HepG2 (cell line): ENCODE data around the gene PPP4C. TPM values are rescaled to one million over a fixed set of nuclear protein-coding genes. Genes with fewer than 3 reads are reported as not detected.

Source experiments
- ATAC-seq: fragments of 200-7000 bp; cut with Tn5 transposase; 3 replicates; pipeline ENCODE4 v1.9.1; 2020; ENCODE audit warnings: mild to moderate bottlenecking, moderate library complexity
- BruUV-seq: library from RNA; stranded (reverse); fragments of 400-500 nt; replicated peaks from 2 replicates; lab custom pipeline; 2021; lab: Mats Ljungman, UMichigan
- CTCF ChIA-PET: fragments of 300-600 bp; formaldehyde crosslinking; extraction: SDS; loops from one replicate; lab custom pipeline; 2021; ENCODE audit warnings: low total read pairs, inconsistent platforms, low intra/inter-chr PET ratio; lab: Yijun Ruan, JAX
- POLR2A ChIA-PET: fragments of 350-600 bp; sonication (Branson Sonifier 250); formaldehyde crosslinking; loops from one replicate; lab custom pipeline; 2020; ENCODE audit warnings: antibody characterized with exemption, inconsistent platforms; lab: Yijun Ruan, JAX
- DNase-seq: peaks from one replicate; pipeline ENCODE4 v3.0.0-alpha.2; 2015; ENCODE audit warnings: low spot score
- FAIRE-seq: peaks from 3 replicates; lab custom pipeline; 2011; peaks lifted over from hg19 to GRCh38; lab: Jason Lieb, UNC
- H2AFZ ChIP-seq: one replicate; pipeline ENCODE4 v1.6.1; 2011; ENCODE audit warnings: low read length, inconsistent platforms
- H3K27ac ChIP-seq: fragments of 300-600 bp; 3 replicates; pipeline ENCODE4 v1.8.0; 2011; ENCODE audit warnings: mixed run types, mild to moderate bottlenecking, mixed read lengths, low read length, inconsistent platforms; ENCODE audit not compliant: insufficient read depth; ENCODE audit errors: extremely low read length
- H3K27me3 ChIP-seq, 2 experiments: fragments of 200-600 bp in 1 of 2; 2 replicates in 1 of 2; 3 replicates in 1 of 2; pipeline versions ENCODE4 v1.6.0 to v1.8.0; 2011; ENCODE audit warnings: low read length in 2 of 2, mild to moderate bottlenecking in 2 of 2, moderate library complexity in 2 of 2, inconsistent platforms in 1 of 2; ENCODE audit not compliant: insufficient read depth in 2 of 2, control insufficient read depth in 1 of 2
- H3K36me3 ChIP-seq, 2 experiments: fragments of 200-600 bp in 1 of 2; replicated peaks in 1 of 2; 2 replicates in 1 of 2; 3 replicates in 1 of 2; pipeline versions ENCODE4 v1.5.1 to v1.8.0; 2011; ENCODE audit warnings: low read length in 2 of 2, inconsistent platforms in 1 of 2; ENCODE audit not compliant: insufficient read depth in 2 of 2, control insufficient read depth in 1 of 2
- H3K4me1 ChIP-seq: 2 replicates; pipeline ENCODE4 v1.5.1; 2012; ENCODE audit warnings: low read length, inconsistent platforms; ENCODE audit not compliant: insufficient read depth
- H3K4me2 ChIP-seq: 2 replicates; pipeline ENCODE4 v1.6.0; 2011; ENCODE audit warnings: low read depth, low read length, inconsistent platforms
- H3K4me3 ChIP-seq, 3 experiments: fragments of 200-600 bp in 1 of 3; sonication (generic), shearing (Covaris generic) in 1 of 3; replicated peaks in 1 of 3; 2 replicates each; pipeline ENCODE4 v1.5.1; 2011 to 2016; ENCODE audit warnings: low read length in 3 of 3, inconsistent platforms in 2 of 3, low read depth in 2 of 3, mild to moderate bottlenecking in 2 of 3, control low read depth in 1 of 3, mixed read lengths in 1 of 3; ENCODE audit not compliant: insufficient read depth in 1 of 3
- H3K79me2 ChIP-seq: one replicate; pipeline ENCODE4 v1.6.1; 2011; ENCODE audit warnings: low read length, inconsistent platforms; ENCODE audit not compliant: insufficient read depth
- H3K9ac ChIP-seq: 2 replicates; pipeline ENCODE4 v1.6.0; 2011; ENCODE audit warnings: mild to moderate bottlenecking, low read depth, low read length, inconsistent platforms; ENCODE audit not compliant: insufficient read depth
- H3K9me3 ChIP-seq: 2 replicates; pipeline ENCODE4 v1.5.1; 2012; ENCODE audit warnings: mild to moderate bottlenecking, low read length
- H4K20me1 ChIP-seq: 2 replicates; pipeline ENCODE4 v1.6.0; 2011; ENCODE audit warnings: inconsistent platforms, mild to moderate bottlenecking, low read length, moderate library complexity; ENCODE audit not compliant: insufficient read depth
- DRAP1 ChIP-seq: IDR thresholded peaks from 2 replicates; pipeline ENCODE4 v1.6.1; 2016; ENCODE audit warnings: missing genetic modification reagents, missing compliant biosample characterization
- MTF1 ChIP-seq: sonication (generic); formaldehyde crosslinking; IDR thresholded peaks from 2 replicates; pipeline ENCODE4 v1.5.0; 2020; ENCODE audit warnings: missing genetic modification reagents
- REST ChIP-seq, 2 experiments: IDR thresholded peaks; 2 replicates each; pipeline ENCODE4 v1.6.1; 2011 to 2012; ENCODE audit warnings: low read length in 2 of 2, borderline replicate concordance in 1 of 2, low read depth in 1 of 2, mild to moderate bottlenecking in 1 of 2, moderate library complexity in 1 of 2
- ZNF33B ChIP-seq: sonication (generic); formaldehyde crosslinking; IDR thresholded peaks from 2 replicates; pipeline ENCODE4 v1.5.1; 2020; ENCODE audit warnings: mild to moderate bottlenecking, missing genetic modification reagents
- ZNF350 ChIP-seq: sonication (generic); formaldehyde crosslinking; IDR thresholded peaks from 2 replicates; pipeline ENCODE4 v1.4.0; 2020; ENCODE audit warnings: mild to moderate bottlenecking, low read depth, missing genetic modification reagents, borderline replicate concordance
- WGBS: methylation state at CpG from one replicate; pipeline ENCODE4 v1.1.6; 2017; ENCODE audit warnings: low lambda C conversion rate; 5-methylcytosine and 5-hydroxymethylcytosine counted together
- in situ Hi-C: cut with HindIII; loops from 2 replicates; pipeline ENCODE4 v1.10.0; 2017; ENCODE audit warnings: low pct_unique_long_range_greater_than_20kb; ENCODE audit not compliant: extremely low pct_ligation_motif_present
- intact Hi-C: fragments of 100-400 bp; cut with micrococcal nuclease; formaldehyde crosslinking; loops from one replicate; pipeline ENCODE4 v1.10.0; 2022; ENCODE audit not compliant: unreplicated experiment
- polyA plus RNA-seq, 8 experiments: library from polyadenylated mRNA; depleted of rRNA in 3 of 8; stranded (reverse) in 7 of 8; unstranded in 1 of 8; fragments of >200 nt; fragmentation: Illumina TruSeq in 4 of 8; extraction: Trizol in 4 of 8; gene quantifications; 2 replicates each; pipeline versions ENCODE4 v1.2.1 to v1.2.3, GENCODE V29; 2011 to 2016; ENCODE audit warnings: low read depth in 4 of 8, missing spikeins in 1 of 8, mixed read lengths in 1 of 8; ENCODE audit not compliant: insufficient read depth in 1 of 8
- total RNA-seq, 5 experiments: library from RNA; depleted of rRNA; stranded (reverse); fragments of >200 nt; fragmentation: Illumina TruSeq; extraction: Trizol; gene quantifications; 2 replicates each; pipeline ENCODE4 v1.2.3, GENCODE V29; 2016; ENCODE audit warnings: low read depth in 1 of 5
- TF ChIP-seq, protein P1 (sequence below): fragments of 450-650 bp; IDR thresholded peaks from 2 replicates; pipeline ENCODE4 v1.6.1; 2017
- TF ChIP-seq, protein P2 (sequence below): sonication (generic); formaldehyde crosslinking; IDR thresholded peaks from 2 replicates; pipeline ENCODE4 v1.5.0; 2020; ENCODE audit warnings: missing genetic modification reagents, mild to moderate bottlenecking, borderline replicate concordance
- TF ChIP-seq, protein P3 (sequence below): fragments of 450-650 bp; IDR thresholded peaks from 2 replicates; pipeline ENCODE4 v1.6.1; 2016

PPP4C gene
- total and polyA plus RNA-seq, 2 of the 13 experiments (the other 11 are each of a cell fraction or from before 2014, with no cell fraction given): 176 to 220 TPM

- no TSS peak for BruUV-seq
- Histone ChIP-seq H3K4me2 (no peak overlapping the region), H3K4me3 (no peak overlapping the region), H3K27ac (no peak overlapping the region), H3K27me3 (peaks cover 37 to 85% of the 10 kb centered on the region in 2 experiments)
- POLR2A ChIA-PET: no interaction called here
- intact Hi-C loops: no loop called here
- 22% methylated on average over 14 of the region's 18 CpGs for WGBS
- TF ChIP-seq REST (IDR thresholded peaks at IDR 0.05; ENCODE audit: borderline replicate concordance in 1 of 2, low read depth in 1 of 2, low read length in 2 of 2) (0 out of 4 replicates have a peak, but pooled peaks of 1 of the 2 experiments have one; percentile 9), MTF1 (CRISPR knock-in tag) (no peak), ZNF350 (CRISPR knock-in tag) (no peak), DRAP1 (CRISPR knock-in tag) (no peak), ZNF33B (CRISPR knock-in tag) (no peak)
- TF ChIP-seq, protein P1, sequence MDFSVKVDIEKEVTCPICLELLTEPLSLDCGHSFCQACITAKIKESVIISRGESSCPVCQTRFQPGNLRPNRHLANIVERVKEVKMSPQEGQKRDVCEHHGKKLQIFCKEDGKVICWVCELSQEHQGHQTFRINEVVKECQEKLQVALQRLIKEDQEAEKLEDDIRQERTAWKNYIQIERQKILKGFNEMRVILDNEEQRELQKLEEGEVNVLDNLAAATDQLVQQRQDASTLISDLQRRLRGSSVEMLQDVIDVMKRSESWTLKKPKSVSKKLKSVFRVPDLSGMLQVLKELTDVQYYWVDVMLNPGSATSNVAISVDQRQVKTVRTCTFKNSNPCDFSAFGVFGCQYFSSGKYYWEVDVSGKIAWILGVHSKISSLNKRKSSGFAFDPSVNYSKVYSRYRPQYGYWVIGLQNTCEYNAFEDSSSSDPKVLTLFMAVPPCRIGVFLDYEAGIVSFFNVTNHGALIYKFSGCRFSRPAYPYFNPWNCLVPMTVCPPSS: no peak
- TF ChIP-seq, protein P2, sequence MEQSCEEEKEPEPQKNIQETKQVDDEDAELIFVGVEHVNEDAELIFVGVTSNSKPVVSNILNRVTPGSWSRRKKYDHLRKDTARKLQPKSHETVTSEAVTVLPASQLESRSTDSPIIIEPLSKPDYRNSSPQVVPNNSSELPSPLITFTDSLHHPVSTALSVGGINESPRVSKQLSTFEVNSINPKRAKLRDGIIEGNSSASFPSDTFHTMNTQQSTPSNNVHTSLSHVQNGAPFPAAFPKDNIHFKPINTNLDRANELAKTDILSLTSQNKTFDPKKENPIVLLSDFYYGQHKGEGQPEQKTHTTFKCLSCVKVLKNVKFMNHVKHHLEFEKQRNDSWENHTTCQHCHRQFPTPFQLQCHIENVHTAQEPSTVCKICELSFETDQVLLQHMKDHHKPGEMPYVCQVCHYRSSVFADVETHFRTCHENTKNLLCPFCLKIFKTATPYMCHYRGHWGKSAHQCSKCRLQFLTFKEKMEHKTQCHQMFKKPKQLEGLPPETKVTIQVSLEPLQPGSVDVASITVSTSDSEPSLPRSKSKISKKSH (CRISPR knock-in tag): no peak
- TF ChIP-seq, protein P3, sequence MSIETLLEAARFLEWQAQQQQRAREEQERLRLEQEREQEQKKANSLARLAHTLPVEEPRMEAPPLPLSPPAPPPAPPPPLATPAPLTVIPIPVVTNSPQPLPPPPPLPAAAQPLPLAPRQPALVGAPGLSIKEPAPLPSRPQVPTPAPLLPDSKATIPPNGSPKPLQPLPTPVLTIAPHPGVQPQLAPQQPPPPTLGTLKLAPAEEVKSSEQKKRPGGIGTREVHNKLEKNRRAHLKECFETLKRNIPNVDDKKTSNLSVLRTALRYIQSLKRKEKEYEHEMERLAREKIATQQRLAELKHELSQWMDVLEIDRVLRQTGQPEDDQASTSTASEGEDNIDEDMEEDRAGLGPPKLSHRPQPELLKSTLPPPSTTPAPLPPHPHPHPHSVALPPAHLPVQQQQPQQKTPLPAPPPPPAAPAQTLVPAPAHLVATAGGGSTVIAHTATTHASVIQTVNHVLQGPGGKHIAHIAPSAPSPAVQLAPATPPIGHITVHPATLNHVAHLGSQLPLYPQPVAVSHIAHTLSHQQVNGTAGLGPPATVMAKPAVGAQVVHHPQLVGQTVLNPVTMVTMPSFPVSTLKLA: peak; percentile 51
- TF ChIP-seq, all 625 proteins: peak for 2
- Histone ChIP-seq H3K4me1 (peaks cover 4% of the 10 kb centered on the region), H3K9me3 (no peaks in the 10 kb centered on the region), H4K20me1 (no peaks in the 10 kb centered on the region), H3K9ac (no peak overlapping the region), H3K36me3 (no peaks in the 10 kb centered on the region), H2AFZ (no peak overlapping the region), H3K79me2 (no peaks in the 10 kb centered on the region)
- ATAC-seq (no peak), FAIRE-seq (no peak), DNase-seq (no peak)
- CTCF ChIA-PET: no interaction called here
- in situ Hi-C loops: no loop called here
Observed at GRCh38 chr16:30026449-30026848, 49.3 kb upstream of the PPP4C start.
